Stimulated activated CD8-positive, alpha-beta memory T cell treated with anti-CD3 and anti-CD28 coated beads, Interleukin-7, amount 100 ng/mL, for 1 hour (primary cell): Measurements from ENCODE around the gene SLC2A11.

Experiments used
- DNase-seq, 2 donors: peaks; one replicate each; pipeline ENCODE4 v3.0.0-alpha.2; 2020; ENCODE audit warnings: low read depth in 2 of 2

SLC2A11 gene

GRCh38 chr22:23857606-23858483 is at the start of gene SLC2A11:
SLC2A11 (plus strand) TSS chr22:23857875; CDS start chr22:23858000, 125 bp downstream.
- DNase-seq, result peak; percentile 84 to 86

GRCh38 chr22:23812378-23812777 is 45.3 kb upstream of the SLC2A11 start:
- DNase-seq, result no peak

GRCh38 chr22:23815541-23816155 is 42.0 kb upstream of the SLC2A11 start:
- DNase-seq, result no peak

GRCh38 chr22:23816156-23816976 is 41.3 kb upstream of the SLC2A11 start:
- no peak for DNase-seq

- DNase-seq, result no peak
Measured at GRCh38 chr22:23817146-23817545, 40.5 kb upstream of the SLC2A11 start.

- no peak for DNase-seq
Measured at GRCh38 chr22:23818541-23818940, 39.1 kb upstream of the SLC2A11 start.

GRCh38 chr22:23820748-23821211 is 36.9 kb upstream of the SLC2A11 start:
- DNase-seq, result no peak

- no peak for DNase-seq
Measured at GRCh38 chr22:23822101-23822671, 35.5 kb upstream of the SLC2A11 start.

- DNase-seq, result no peak
Measured at GRCh38 chr22:23823331-23823791, 34.3 kb upstream of the SLC2A11 start.

GRCh38 chr22:23824476-23825245 is 33.0 kb upstream of the SLC2A11 start:
- no peak for DNase-seq

- DNase-seq, result no peak
Measured at GRCh38 chr22:23825246-23825905, 32.3 kb upstream of the SLC2A11 start.

GRCh38 chr22:23826510-23827350 is 30.9 kb upstream of the SLC2A11 start:
- DNase-seq, result no peak

- DNase-seq, result no peak
Measured at GRCh38 chr22:23827351-23827995, 30.2 kb upstream of the SLC2A11 start.

GRCh38 chr22:23828800-23829680 is 28.6 kb upstream of the SLC2A11 start:
- no peak for DNase-seq

- DNase-seq, result no peak
Measured at GRCh38 chr22:23829845-23830372, 27.8 kb upstream of the SLC2A11 start.

- DNase-seq, result no peak
Measured at GRCh38 chr22:23831261-23831660, 26.4 kb upstream of the SLC2A11 start.

GRCh38 chr22:23831781-23832180 is 25.9 kb upstream of the SLC2A11 start:
- DNase-seq, result no peak
